ENCODE data around the gene TCF20.

DNA sequence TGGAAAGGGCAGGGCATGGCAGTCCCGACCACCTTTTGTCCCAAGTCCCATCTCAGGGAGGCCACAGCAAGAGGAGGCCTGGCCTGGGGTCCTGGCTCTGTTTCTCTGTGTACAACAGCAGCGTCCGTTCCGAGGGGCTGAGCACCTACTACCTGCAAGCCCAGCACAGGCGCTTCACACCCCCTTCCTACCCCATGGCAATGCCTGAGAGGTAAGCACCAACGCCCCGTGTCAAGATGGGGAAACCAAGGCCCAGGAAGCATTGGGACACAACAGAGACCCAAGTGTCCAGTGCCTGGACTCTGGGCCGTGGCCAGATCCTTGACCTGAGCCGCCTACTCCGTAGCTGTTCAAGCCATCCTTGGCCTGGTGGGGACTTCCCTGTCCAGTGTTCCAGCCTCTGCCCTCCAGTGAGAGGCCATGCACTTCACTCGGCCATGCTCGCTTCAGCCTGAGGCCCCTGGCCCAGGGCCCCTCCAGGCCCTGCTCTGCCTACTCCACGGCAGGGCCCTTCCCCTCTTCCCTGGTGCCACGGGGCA, 14.3 kb upstream of the TCF20 start:
- TF ChIP-seq POLR2AphosphoS5 (IDR thresholded peaks at IDR 0.05) (no peak), POLR2A (IDR thresholded peaks at IDR 0.05) (no peak), EP300 (IDR thresholded peaks at IDR 0.05) (no peak)
- TF ChIP-seq, protein P1, sequence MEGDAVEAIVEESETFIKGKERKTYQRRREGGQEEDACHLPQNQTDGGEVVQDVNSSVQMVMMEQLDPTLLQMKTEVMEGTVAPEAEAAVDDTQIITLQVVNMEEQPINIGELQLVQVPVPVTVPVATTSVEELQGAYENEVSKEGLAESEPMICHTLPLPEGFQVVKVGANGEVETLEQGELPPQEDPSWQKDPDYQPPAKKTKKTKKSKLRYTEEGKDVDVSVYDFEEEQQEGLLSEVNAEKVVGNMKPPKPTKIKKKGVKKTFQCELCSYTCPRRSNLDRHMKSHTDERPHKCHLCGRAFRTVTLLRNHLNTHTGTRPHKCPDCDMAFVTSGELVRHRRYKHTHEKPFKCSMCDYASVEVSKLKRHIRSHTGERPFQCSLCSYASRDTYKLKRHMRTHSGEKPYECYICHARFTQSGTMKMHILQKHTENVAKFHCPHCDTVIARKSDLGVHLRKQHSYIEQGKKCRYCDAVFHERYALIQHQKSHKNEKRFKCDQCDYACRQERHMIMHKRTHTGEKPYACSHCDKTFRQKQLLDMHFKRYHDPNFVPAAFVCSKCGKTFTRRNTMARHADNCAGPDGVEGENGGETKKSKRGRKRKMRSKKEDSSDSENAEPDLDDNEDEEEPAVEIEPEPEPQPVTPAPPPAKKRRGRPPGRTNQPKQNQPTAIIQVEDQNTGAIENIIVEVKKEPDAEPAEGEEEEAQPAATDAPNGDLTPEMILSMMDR (IDR thresholded peaks at IDR 0.05), result no peak

All from upper lobe of left lung (tissue), 4 donors.